DOHH2 (cell line): ENCODE results near the gene ZNF324B.

ENCODE experiments used
- EZH2phosphoT487 ChIP-seq: fragments of 200-600 bp; sonication (generic); IDR thresholded peaks from 2 replicates; pipeline ENCODE4 v1.6.1; 2017; ENCODE audit warnings: borderline replicate concordance, mild to moderate bottlenecking, antibody characterized with exemption, low read length, moderate library complexity, mixed read lengths
- TF ChIP-seq, protein P1 (sequence below): fragments of 200-600 bp; sonication (generic); IDR thresholded peaks from one replicate; pipeline ENCODE4 v1.5.1; 2014; ENCODE audit warnings: antibody characterized with exemption, mild to moderate bottlenecking, low read depth, low read length; ENCODE audit not compliant: poor library complexity, severe bottlenecking

DNA sequence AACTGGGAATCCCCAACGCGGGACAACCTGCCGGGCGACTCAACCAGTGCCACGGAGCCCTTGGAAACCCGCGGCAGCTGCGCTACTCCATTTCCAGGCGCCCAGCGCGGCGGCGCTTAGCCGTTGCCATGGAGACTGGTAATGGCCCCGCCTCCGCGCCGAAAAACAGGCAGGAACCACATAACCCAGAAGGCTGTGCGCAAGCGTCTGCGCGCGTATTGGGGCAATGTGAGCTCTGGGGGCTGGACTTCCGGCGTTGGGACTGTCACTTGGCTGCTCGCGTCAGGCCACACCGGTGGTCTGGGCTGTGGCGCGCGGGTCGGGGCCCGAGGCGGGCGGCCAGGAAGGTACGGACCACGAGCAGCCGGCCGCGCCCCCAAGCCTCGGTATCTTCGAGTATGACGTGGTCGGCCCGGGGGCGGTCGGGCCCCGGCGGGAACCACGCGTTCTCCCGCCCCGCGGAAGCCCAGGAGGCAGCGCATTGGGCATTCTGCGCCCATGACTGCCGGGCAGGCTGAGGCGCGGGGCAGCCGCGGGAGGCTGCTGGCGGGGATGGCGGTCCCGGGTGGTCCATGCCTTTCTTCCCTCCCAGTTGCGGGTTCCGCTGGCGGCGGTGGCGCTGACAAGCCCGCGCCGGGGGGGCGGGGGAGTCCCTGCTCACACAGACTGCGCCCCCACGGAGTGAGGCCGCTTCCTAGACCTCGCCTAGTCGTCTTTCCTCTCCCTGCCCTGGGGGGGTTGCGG, at the start of gene ZNF324B:
- TF ChIP-seq, protein P1, sequence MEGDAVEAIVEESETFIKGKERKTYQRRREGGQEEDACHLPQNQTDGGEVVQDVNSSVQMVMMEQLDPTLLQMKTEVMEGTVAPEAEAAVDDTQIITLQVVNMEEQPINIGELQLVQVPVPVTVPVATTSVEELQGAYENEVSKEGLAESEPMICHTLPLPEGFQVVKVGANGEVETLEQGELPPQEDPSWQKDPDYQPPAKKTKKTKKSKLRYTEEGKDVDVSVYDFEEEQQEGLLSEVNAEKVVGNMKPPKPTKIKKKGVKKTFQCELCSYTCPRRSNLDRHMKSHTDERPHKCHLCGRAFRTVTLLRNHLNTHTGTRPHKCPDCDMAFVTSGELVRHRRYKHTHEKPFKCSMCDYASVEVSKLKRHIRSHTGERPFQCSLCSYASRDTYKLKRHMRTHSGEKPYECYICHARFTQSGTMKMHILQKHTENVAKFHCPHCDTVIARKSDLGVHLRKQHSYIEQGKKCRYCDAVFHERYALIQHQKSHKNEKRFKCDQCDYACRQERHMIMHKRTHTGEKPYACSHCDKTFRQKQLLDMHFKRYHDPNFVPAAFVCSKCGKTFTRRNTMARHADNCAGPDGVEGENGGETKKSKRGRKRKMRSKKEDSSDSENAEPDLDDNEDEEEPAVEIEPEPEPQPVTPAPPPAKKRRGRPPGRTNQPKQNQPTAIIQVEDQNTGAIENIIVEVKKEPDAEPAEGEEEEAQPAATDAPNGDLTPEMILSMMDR, result peak; percentile 19
- no peak for TF ChIP-seq EZH2phosphoT487
